HL-60 (cell line): ENCODE measurements around the gene KREMEN2.

Source experiments
- DNase-seq, 2 experiments: peaks; one replicate each; pipeline ENCODE4 v3.0.0-alpha.2; 2010 to 2020; ENCODE audit warnings: low read depth in 1 of 2, low spot score in 1 of 2
- H3K27ac ChIP-seq: fragments of 250-450 bp; sonication (Bioruptor Pico); replicated peaks from 2 replicates; pipeline ENCODE4 v1.5.1; 2020; ENCODE audit warnings: mild to moderate bottlenecking, moderate library complexity
- H3K27me3 ChIP-seq: fragments of 250-450 bp; sonication (Bioruptor Pico); 2 replicates; pipeline ENCODE4 v1.5.1; 2021; ENCODE audit warnings: mild to moderate bottlenecking, moderate library complexity; ENCODE audit not compliant: insufficient read depth, poor library complexity, severe bottlenecking
- H3K4me3 ChIP-seq: replicated peaks from 2 replicates; pipeline ENCODE4 v1.5.1; 2011; ENCODE audit warnings: mild to moderate bottlenecking, control low read depth, low read length; ENCODE audit not compliant: insufficient read depth
- CTCF ChIP-seq: IDR thresholded peaks from one replicate; pipeline ENCODE4 v1.5.1; 2011; ENCODE audit warnings: low read length, control low read depth, inconsistent platforms; ENCODE audit not compliant: insufficient read depth
- GABPA ChIP-seq: IDR thresholded peaks from 2 replicates; pipeline ENCODE4 v1.6.1; 2012; ENCODE audit warnings: low read depth
- POLR2AphosphoS5 ChIP-seq: IDR thresholded peaks from 2 replicates; pipeline ENCODE4 v1.6.1; 2012; ENCODE audit warnings: low read depth
- REST ChIP-seq: IDR thresholded peaks from 2 replicates; pipeline ENCODE4 v1.6.1; 2012; ENCODE audit warnings: low read depth; ENCODE audit not compliant: insufficient replicate concordance
- SPI1 ChIP-seq: IDR thresholded peaks from 2 replicates; pipeline ENCODE4 v1.6.1; 2012; ENCODE audit warnings: low read depth, mild to moderate bottlenecking, borderline replicate concordance

The KREMEN2 gene

GRCh38 chr16:2985893-2986355 is 21.8 kb downstream of the KREMEN2 start:
- TF ChIP-seq CTCF (no peak), POLR2AphosphoS5 (no peak), SPI1 (no peak), REST (no peak), GABPA (no peak)
- H3K4me3 ChIP-seq = no peak overlapping the region
- peaks cover 2% of the 10 kb centered on the region for H3K27me3 ChIP-seq
- DNase-seq = no peak
- H3K27ac ChIP-seq = no peak overlapping the region

GRCh38 chr16:2986623-2987188 is 22.6 kb downstream of the KREMEN2 start:
- Histone ChIP-seq H3K4me3 (no peak overlapping the region), H3K27me3 (peaks cover 2% of the 10 kb centered on the region), H3K27ac (no peak overlapping the region)
- TF ChIP-seq GABPA (no peak), SPI1 (no peak), POLR2AphosphoS5 (no peak), CTCF (no peak), REST (no peak)
- no peak for DNase-seq

GRCh38 chr16:2987286-2987685 is 23.2 kb downstream of the KREMEN2 start:
- DNase-seq = no peak
- no peak for TF ChIP-seq REST
- TF ChIP-seq SPI1 = no peak
- no peak for TF ChIP-seq GABPA
- no peak for TF ChIP-seq POLR2AphosphoS5
- TF ChIP-seq CTCF = no peak
- H3K27me3 ChIP-seq = peaks cover 2% of the 10 kb centered on the region
- H3K4me3 ChIP-seq = no peak overlapping the region
- no peak overlapping the region for H3K27ac ChIP-seq
